Panc1 (cell line): ENCODE measurements around the gene MACIR.

Experiments used
- CTCF ChIP-seq: fragments of 450-650 bp; IDR thresholded peaks from 2 replicates; pipeline ENCODE4 v1.5.1; 2017; ENCODE audit warnings: mild to moderate bottlenecking
- POLR2AphosphoS5 ChIP-seq: IDR thresholded peaks from 2 replicates; pipeline ENCODE4 v1.6.1; 2012; ENCODE audit warnings: mild to moderate bottlenecking, low read depth, low read length, moderate library complexity
- SIN3A ChIP-seq: IDR thresholded peaks from 2 replicates; pipeline ENCODE4 v1.6.1; 2012; ENCODE audit warnings: low read depth, mild to moderate bottlenecking, low read length, moderate library complexity, borderline replicate concordance; ENCODE audit not compliant: insufficient read depth

- TF ChIP-seq CTCF = no peak
- TF ChIP-seq SIN3A = no peak
- TF ChIP-seq POLR2AphosphoS5 = no peak
These were observed 11.4 kb upstream of the MACIR start for GRCh38 chr5:103247118-103247517.
